Endodermal cell (in vitro differentiated cells): ENCODE measurements around the gene RCBTB1. TPM values are rescaled to one million over a fixed set of nuclear protein-coding genes. Genes with fewer than 3 reads are reported as not detected.

Experiments used
- DNase-seq: peaks from one replicate; pipeline ENCODE4 v3.0.0-alpha.2; 2017
- H3K27ac ChIP-seq: 2 replicates; pipeline ENCODE4 v1.5.1; 2013; ENCODE audit warnings: mild to moderate bottlenecking, low read depth, low read length, moderate library complexity
- H3K27me3 ChIP-seq: 2 replicates; pipeline ENCODE4 v1.6.1; 2013; ENCODE audit warnings: mild to moderate bottlenecking, low read length, moderate library complexity; ENCODE audit not compliant: insufficient read depth, control insufficient read depth, poor library complexity, severe bottlenecking
- H3K36me3 ChIP-seq: 2 replicates; pipeline ENCODE4 v1.7.0; 2013; ENCODE audit warnings: mild to moderate bottlenecking, low read length, moderate library complexity; ENCODE audit not compliant: control insufficient read depth, insufficient read depth
- H3K4me1 ChIP-seq: one replicate; pipeline ENCODE4 v1.7.0; 2013; ENCODE audit warnings: low read length; ENCODE audit not compliant: control insufficient read depth, insufficient read depth
- H3K4me3 ChIP-seq: 2 replicates; pipeline ENCODE4 v1.5.1; 2013; ENCODE audit warnings: mild to moderate bottlenecking, low read length, moderate library complexity
- H3K9ac ChIP-seq: 2 replicates; pipeline ENCODE4 v1.6.1; 2013; ENCODE audit warnings: mild to moderate bottlenecking, low read length, moderate library complexity; ENCODE audit not compliant: poor library complexity, severe bottlenecking; ENCODE audit errors: extremely low read depth
- H3K9me3 ChIP-seq: 2 replicates; pipeline ENCODE4 v1.6.1; 2013; ENCODE audit warnings: mild to moderate bottlenecking, low read length, moderate library complexity; ENCODE audit not compliant: control insufficient read depth
- H3K27ac Mint-ChIP-seq: 2 replicates; pipeline ENCODE4 v1.8.0; 2020; ENCODE audit warnings: mixed read lengths
- H3K27me3 Mint-ChIP-seq: 2 replicates; pipeline ENCODE4 v1.8.0; 2021; ENCODE audit warnings: mild to moderate bottlenecking, mixed read lengths; ENCODE audit not compliant: insufficient read depth
- H3K36me3 Mint-ChIP-seq: 2 replicates; pipeline ENCODE4 v1.8.0; 2020; ENCODE audit warnings: low read depth, mixed read lengths
- H3K4me1 Mint-ChIP-seq: 2 replicates; pipeline ENCODE4 v1.8.0; 2020; ENCODE audit warnings: mixed read lengths
- H3K4me3 Mint-ChIP-seq: 2 replicates; pipeline ENCODE4 v1.8.0; 2020; ENCODE audit warnings: mild to moderate bottlenecking, moderate library complexity, mixed read lengths
- H3K9me3 Mint-ChIP-seq: 2 replicates; pipeline ENCODE4 v1.8.0; 2020; ENCODE audit warnings: mild to moderate bottlenecking, mixed read lengths
- CTCF ChIP-seq: fragments of 200-600 bp; sonication (generic); conservative IDR thresholded peaks from 2 replicates; pipeline ENCODE4 v1.5.0; 2021; ENCODE audit warnings: antibody characterized with exemption, mild to moderate bottlenecking
- WGBS, 2 experiments: methylation state at CpG; one replicate each; pipeline versions ENCODE4 v1.1.5 to v1.1.7; 2013; ENCODE audit warnings: missing lambda C conversion rate in 2 of 2, mixed read lengths in 1 of 2; ENCODE audit not compliant: insufficient coverage in 1 of 2, insufficient read length in 1 of 2; 5-methylcytosine and 5-hydroxymethylcytosine counted together
- total RNA-seq, 2 donors: library from RNA; stranded (reverse); fragmentation: NEBNext Ultra II Directional in 1 of 2; extraction: Animal tissue kit (Norgen Biotek cat#: 25700) in 1 of 2; gene quantifications; 2 replicates in 1 of 2; 3 replicates in 1 of 2; pipeline ENCODE4 v1.2.1, GENCODE V29; 2021

RCBTB1 gene
- total RNA-seq, 2 donors from 2014 or later = 40.6 to 46.4 TPM

- Mint-ChIP-seq H3K4me1 (peaks cover 27% of the 10 kb centered on the region), H3K36me3 (no peaks in the 10 kb centered on the region), H3K9me3 (no peaks in the 10 kb centered on the region), H3K27me3 (peaks cover 1% of the 10 kb centered on the region), H3K4me3 (no peak overlapping the region), H3K27ac (no peak overlapping the region)
- Histone ChIP-seq H3K27ac (no peak overlapping the region), H3K36me3 (no peaks in the 10 kb centered on the region), H3K4me1 (peaks cover 6% of the 10 kb centered on the region), H3K9ac (no peak overlapping the region), H3K27me3 (no peaks in the 10 kb centered on the region), H3K4me3 (no peak overlapping the region), H3K9me3 (no peaks in the 10 kb centered on the region)
- no peak for DNase-seq
- no peak for TF ChIP-seq CTCF
- 89 to 91% methylated on average over 8 to 16 of the region's 16 CpGs for WGBS, 2 experiments
Observed at GRCh38 chr13:49630580-49630979, 45.2 kb upstream of the RCBTB1 start.

GRCh38 chr13:49629947-49630346 is 44.6 kb upstream of the RCBTB1 start:
- DNase-seq = no peak
- 82 to 90% methylated on average over 4 of the region's 4 CpGs for WGBS, 2 experiments
- peaks cover 22% of the 10 kb centered on the region for H3K4me1 Mint-ChIP-seq
- H3K9me3 Mint-ChIP-seq = no peaks in the 10 kb centered on the region
- H3K27me3 ChIP-seq = no peaks in the 10 kb centered on the region
- no peak for TF ChIP-seq CTCF
- H3K9me3 ChIP-seq = no peaks in the 10 kb centered on the region
- H3K27ac ChIP-seq = no peak overlapping the region
- H3K4me1 ChIP-seq = peaks cover 4% of the 10 kb centered on the region
- H3K27ac Mint-ChIP-seq = no peak overlapping the region
- no peak overlapping the region for H3K9ac ChIP-seq
- no peak overlapping the region for H3K4me3 ChIP-seq
- H3K36me3 ChIP-seq = no peaks in the 10 kb centered on the region
- peaks cover 1% of the 10 kb centered on the region for H3K27me3 Mint-ChIP-seq
- H3K4me3 Mint-ChIP-seq = no peak overlapping the region
- no peaks in the 10 kb centered on the region for H3K36me3 Mint-ChIP-seq

GRCh38 chr13:49629196-49629938 is 44.0 kb upstream of the RCBTB1 start:
- Mint-ChIP-seq H3K27ac (no peak overlapping the region), H3K9me3 (no peaks in the 10 kb centered on the region), H3K27me3 (no peaks in the 10 kb centered on the region), H3K4me1 (peaks cover 17% of the 10 kb centered on the region), H3K4me3 (no peak overlapping the region), H3K36me3 (no peaks in the 10 kb centered on the region)
- Histone ChIP-seq H3K9me3 (no peaks in the 10 kb centered on the region), H3K4me1 (peaks cover 4% of the 10 kb centered on the region), H3K27me3 (no peaks in the 10 kb centered on the region), H3K36me3 (no peaks in the 10 kb centered on the region), H3K4me3 (no peak overlapping the region), H3K27ac (no peak overlapping the region), H3K9ac (no peak overlapping the region)
- TF ChIP-seq CTCF = no peak
- 92 to 100% methylated on average over 7 of the region's 8 CpGs for WGBS, 2 experiments
- DNase-seq = no peak
